GM21526 (cell line): ENCODE results near the gene SEL1L3.

ENCODE experiments used
- ATAC-seq: cut with Tn5 transposase; IDR thresholded peaks from one replicate; pipeline ENCODE4 v1.9.1; 2021; ENCODE audit warnings: moderate library complexity; ENCODE audit not compliant: unreplicated experiment, low FRiP score

The SEL1L3 gene

GRCh38 chr4:25821267-25821666 is 41.5 kb downstream of the SEL1L3 start:
- ATAC-seq, result no peak

- ATAC-seq, result no peak
Measured at GRCh38 chr4:25818876-25819275, 43.9 kb downstream of the SEL1L3 start.

- ATAC-seq, result no peak
Measured at GRCh38 chr4:25818371-25818871, 44.4 kb downstream of the SEL1L3 start.

- no peak for ATAC-seq
Measured at GRCh38 chr4:25817059-25817681, 45.6 kb downstream of the SEL1L3 start.

GRCh38 chr4:25816591-25817058 is 46.2 kb downstream of the SEL1L3 start:
- ATAC-seq, result no peak

- ATAC-seq, result no peak
Measured at GRCh38 chr4:25815586-25815985, 47.2 kb downstream of the SEL1L3 start.

- no peak for ATAC-seq
Measured at GRCh38 chr4:25814301-25815136, 48.3 kb downstream of the SEL1L3 start.

GRCh38 chr4:25813448-25814106 is 49.2 kb downstream of the SEL1L3 start:
- no peak for ATAC-seq

GRCh38 chr4:25811841-25812240 is 50.9 kb downstream of the SEL1L3 start:
- ATAC-seq, result no peak

- ATAC-seq, result no peak
Measured at GRCh38 chr4:25811374-25811690, 51.5 kb downstream of the SEL1L3 start.

GRCh38 chr4:25810461-25811373 is 52.1 kb downstream of the SEL1L3 start:
- no peak for ATAC-seq

GRCh38 chr4:25809996-25810395 is 52.8 kb downstream of the SEL1L3 start:
- ATAC-seq, result no peak

- no peak for ATAC-seq
Measured at GRCh38 chr4:25807102-25807728, 55.6 kb downstream of the SEL1L3 start.

- ATAC-seq, result no peak
Measured at GRCh38 chr4:25805255-25805860, 57.4 kb downstream of the SEL1L3 start.

- ATAC-seq, result no peak
Measured at GRCh38 chr4:25803720-25804225, 59.0 kb downstream of the SEL1L3 start.

GRCh38 chr4:25801594-25801993 is 61.2 kb downstream of the SEL1L3 start:
- ATAC-seq, result no peak

- ATAC-seq, result no peak
Measured at GRCh38 chr4:25800245-25800644, 62.5 kb downstream of the SEL1L3 start.

- ATAC-seq, result no peak
Measured at GRCh38 chr4:25799522-25799921, 63.3 kb downstream of the SEL1L3 start.

- ATAC-seq, result no peak
Measured at GRCh38 chr4:25797136-25797535, 65.7 kb downstream of the SEL1L3 start.
